Adipose tissue (tissue), 3 donors: Measurements from ENCODE around the gene ANKRD33B. TPM values are rescaled to one million over a fixed set of nuclear protein-coding genes. Genes with fewer than 3 reads are reported as not detected.
A peak's percentile ranks its signal among the peaks of the same experiment; 100 is the strongest.

Experiments
- H3K27ac ChIP-seq: one replicate; pipeline ENCODE4 v1.5.1; 2013; ENCODE audit warnings: low read depth, low read length
- WGBS, 3 donors: extraction: QIAGEN DNeasy Blood & Tissue Kit; methylation state at CpG; one replicate each; pipeline ENCODE4 v1.1.7; 2013; 5-methylcytosine and 5-hydroxymethylcytosine counted together
- polyA plus RNA-seq, 3 donors: library from polyadenylated mRNA; stranded (reverse); fragments of 200-250 nt; gene quantifications; one replicate each; pipeline ENCODE4 v1.2.3, GENCODE V29; 2013
- donor health status: healthy with polysubstance abuse.
- donor health status: Bipolar disorder and iron deficiency.
- donor health status: healthy.

Gene ANKRD33B
- polyA plus RNA-seq, 3 donors, result 0.32 to 2.9 (median 0.89) TPM

GRCh38 chr5:10584714-10585517 is 21.0 kb downstream of the ANKRD33B start:
- 67 to 69% (median 69%) methylated on average over 8 of the region's 8 CpGs for WGBS, 3 donors
- H3K27ac ChIP-seq, result no peak overlapping the region

GRCh38 chr5:10585518-10585915 is 21.6 kb downstream of the ANKRD33B start:
- 85 to 89% (median 89%) methylated on average over 5 of the region's 5 CpGs for WGBS, 3 donors

GRCh38 chr5:10586008-10586407 is 22.1 kb downstream of the ANKRD33B start:
- WGBS, 3 donors, result 77 to 83% (median 82%) methylated on average over 4 of the region's 4 CpGs
- no peak overlapping the region for H3K27ac ChIP-seq

More at GRCh38 chr5:10585518-10585915, 21.6 kb downstream of the ANKRD33B start:
- no peak overlapping the region for H3K27ac ChIP-seq

- WGBS, 3 donors, result 91 to 94% (median 92%) methylated on average over 1 of the region's 1 CpG
- H3K27ac ChIP-seq, result no peak overlapping the region
These were observed 22.7 kb downstream of the ANKRD33B start for GRCh38 chr5:10586555-10586954.

- WGBS, 3 donors, result 62 to 83% (median 63%) methylated on average over 8 of the region's 8 CpGs
These were observed 24.4 kb downstream of the ANKRD33B start for GRCh38 chr5:10588109-10588775.

GRCh38 chr5:10588779-10589447 is 25.0 kb downstream of the ANKRD33B start:
- H3K27ac ChIP-seq, result no peak overlapping the region
- WGBS, 3 donors, result 41 to 62% (median 47%) methylated on average over 11 of the region's 11 CpGs

More at GRCh38 chr5:10588109-10588775, 24.4 kb downstream of the ANKRD33B start:
- H3K27ac ChIP-seq, result no peak overlapping the region

GRCh38 chr5:10590226-10590999 is 26.5 kb downstream of the ANKRD33B start:
- H3K27ac ChIP-seq, result no peak overlapping the region
- 68 to 80% (median 74%) methylated on average over 13 of the region's 13 CpGs for WGBS, 3 donors

GRCh38 chr5:10591159-10591558 is 27.3 kb downstream of the ANKRD33B start:
- 75 to 85% (median 83%) methylated on average over 6 of the region's 6 CpGs for WGBS, 3 donors
- no peak overlapping the region for H3K27ac ChIP-seq

- 65 to 100% (median 78%) methylated on average over 3 of the region's 3 CpGs for WGBS, 3 donors
- H3K27ac ChIP-seq, result no peak overlapping the region
These were observed 28.1 kb downstream of the ANKRD33B start for GRCh38 chr5:10591966-10592365.

- H3K27ac ChIP-seq, result no peak overlapping the region
These were observed 28.7 kb downstream of the ANKRD33B start for GRCh38 chr5:10592601-10593000.

- no peak overlapping the region for H3K27ac ChIP-seq
- WGBS, 3 donors, result 71 to 93% (median 84%) methylated on average over 7 of the region's 7 CpGs
These were observed 29.8 kb downstream of the ANKRD33B start for GRCh38 chr5:10593531-10594181.

- no peak overlapping the region for H3K27ac ChIP-seq
- 73 to 85% (median 81%) methylated on average over 11 of the region's 11 CpGs for WGBS, 3 donors
These were observed 30.8 kb downstream of the ANKRD33B start for GRCh38 chr5:10594591-10595210.

- peak overlapping the region; percentile 9 for H3K27ac ChIP-seq
- 67 to 83% (median 71%) methylated on average over 6 of the region's 6 CpGs for WGBS, 3 donors
These were observed 31.4 kb downstream of the ANKRD33B start for GRCh38 chr5:10595293-10595671.

- WGBS, 3 donors, result 10 to 52% (median 12%) methylated on average over 8 of the region's 8 CpGs
- H3K27ac ChIP-seq, result peak overlapping the region; percentile 9
These were observed 31.9 kb downstream of the ANKRD33B start for GRCh38 chr5:10595672-10596309.

- H3K27ac ChIP-seq, result no peak overlapping the region
- WGBS, 3 donors, result 85 to 93% (median 93%) methylated on average over 3 of the region's 3 CpGs
These were observed 32.4 kb downstream of the ANKRD33B start for GRCh38 chr5:10596310-10596703.

GRCh38 chr5:10596886-10597451 is 33.1 kb downstream of the ANKRD33B start:
- WGBS, 3 donors, result 84 to 95% (median 86%) methylated on average over 1 of the region's 1 CpG
- no peak overlapping the region for H3K27ac ChIP-seq

GRCh38 chr5:10599113-10599512 is 35.2 kb downstream of the ANKRD33B start:
- H3K27ac ChIP-seq, result no peak overlapping the region
- 97 to 100% (median 100%) methylated on average over 1 of the region's 1 CpG for WGBS, 3 donors
